ENCODE results near the gene RPL31. TPM values are rescaled to one million over a fixed set of nuclear protein-coding genes. Genes with fewer than 3 reads are reported as not detected.

RPL31 gene
- total RNA-seq, 2 donors from 2014 or later = 1,597 to 1,823 TPM

- no peaks in the 10 kb centered on the region for H3K36me3 Mint-ChIP-seq (ENCODE audit: low read depth)
- H3K9me3 ChIP-seq (ENCODE audit: control insufficient read depth, low read length) = no peaks in the 10 kb centered on the region
- no peaks in the 10 kb centered on the region for H3K36me3 ChIP-seq (ENCODE audit: control insufficient read depth, insufficient read depth, low read length)
- H3K4me3 Mint-ChIP-seq = no peak overlapping the region
- no peak overlapping the region for H3K9ac ChIP-seq (ENCODE audit: extremely low read depth, low read length, poor library complexity, severe bottlenecking)
- H3K4me3 ChIP-seq (ENCODE audit: low read length) = no peak overlapping the region
- no peak overlapping the region for H3K27ac ChIP-seq (ENCODE audit: low read depth, low read length)
- 94% methylated on average over 7 of the region's 7 CpGs; no CpG with 5 or more reads in 1 of the 2 experiments for WGBS, 2 experiments (ENCODE audit: insufficient coverage in 1 of 2, insufficient read length in 1 of 2)
- no peak overlapping the region for H3K27ac Mint-ChIP-seq
- H3K9me3 Mint-ChIP-seq = no peaks in the 10 kb centered on the region
- no peaks in the 10 kb centered on the region for H3K4me1 Mint-ChIP-seq
- no peaks in the 10 kb centered on the region for H3K4me1 ChIP-seq (ENCODE audit: control insufficient read depth, insufficient read depth, low read length)
- no peaks in the 10 kb centered on the region for H3K27me3 ChIP-seq (ENCODE audit: control insufficient read depth, insufficient read depth, low read length, poor library complexity, severe bottlenecking)
- no peaks in the 10 kb centered on the region for H3K27me3 Mint-ChIP-seq (ENCODE audit: insufficient read depth)
- no peak for DNase-seq
- TF ChIP-seq, protein P1, sequence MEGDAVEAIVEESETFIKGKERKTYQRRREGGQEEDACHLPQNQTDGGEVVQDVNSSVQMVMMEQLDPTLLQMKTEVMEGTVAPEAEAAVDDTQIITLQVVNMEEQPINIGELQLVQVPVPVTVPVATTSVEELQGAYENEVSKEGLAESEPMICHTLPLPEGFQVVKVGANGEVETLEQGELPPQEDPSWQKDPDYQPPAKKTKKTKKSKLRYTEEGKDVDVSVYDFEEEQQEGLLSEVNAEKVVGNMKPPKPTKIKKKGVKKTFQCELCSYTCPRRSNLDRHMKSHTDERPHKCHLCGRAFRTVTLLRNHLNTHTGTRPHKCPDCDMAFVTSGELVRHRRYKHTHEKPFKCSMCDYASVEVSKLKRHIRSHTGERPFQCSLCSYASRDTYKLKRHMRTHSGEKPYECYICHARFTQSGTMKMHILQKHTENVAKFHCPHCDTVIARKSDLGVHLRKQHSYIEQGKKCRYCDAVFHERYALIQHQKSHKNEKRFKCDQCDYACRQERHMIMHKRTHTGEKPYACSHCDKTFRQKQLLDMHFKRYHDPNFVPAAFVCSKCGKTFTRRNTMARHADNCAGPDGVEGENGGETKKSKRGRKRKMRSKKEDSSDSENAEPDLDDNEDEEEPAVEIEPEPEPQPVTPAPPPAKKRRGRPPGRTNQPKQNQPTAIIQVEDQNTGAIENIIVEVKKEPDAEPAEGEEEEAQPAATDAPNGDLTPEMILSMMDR (conservative IDR thresholded peaks at IDR 0.05) = no peak
These were observed 26.6 kb upstream of the RPL31 start for GRCh38 chr2:100975521-100975785.

DNA sequence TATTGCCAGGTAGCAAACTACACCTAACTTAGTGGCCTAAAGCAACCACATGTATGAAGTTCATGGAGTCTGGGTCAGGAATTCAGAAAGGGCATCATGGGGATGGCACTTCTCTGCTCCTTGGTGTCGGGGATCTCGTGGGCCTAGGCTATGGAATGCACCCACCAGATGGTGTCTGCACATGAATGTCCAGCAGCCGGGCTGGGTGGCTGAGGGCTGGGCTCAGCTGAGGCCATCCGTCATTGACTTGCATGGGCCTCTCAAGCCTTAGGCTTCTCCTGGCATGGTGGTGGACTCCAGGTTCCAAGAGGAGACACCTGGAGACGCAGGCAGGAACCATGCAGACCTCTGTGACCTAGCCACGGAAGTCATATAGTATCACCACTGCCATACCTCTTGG lies 26.0 kb upstream of the RPL31 start:
- no peaks in the 10 kb centered on the region for H3K27me3 Mint-ChIP-seq (ENCODE audit: insufficient read depth)
- H3K27ac Mint-ChIP-seq = no peak overlapping the region
- Histone ChIP-seq H3K9me3 (ENCODE audit: control insufficient read depth, low read length) (no peaks in the 10 kb centered on the region), H3K27ac (ENCODE audit: low read depth, low read length) (no peak overlapping the region), H3K27me3 (ENCODE audit: control insufficient read depth, insufficient read depth, low read length, poor library complexity, severe bottlenecking) (no peaks in the 10 kb centered on the region), H3K4me3 (ENCODE audit: low read length) (no peak overlapping the region), H3K9ac (ENCODE audit: extremely low read depth, low read length, poor library complexity, severe bottlenecking) (no peak overlapping the region), H3K36me3 (ENCODE audit: control insufficient read depth, insufficient read depth, low read length) (no peaks in the 10 kb centered on the region), H3K4me1 (ENCODE audit: control insufficient read depth, insufficient read depth, low read length) (no peaks in the 10 kb centered on the region)
- 84 to 92% methylated on average over 2 to 6 of the region's 6 CpGs for WGBS, 2 experiments (ENCODE audit: insufficient coverage in 1 of 2, insufficient read length in 1 of 2)
- H3K4me3 Mint-ChIP-seq = no peak overlapping the region
- H3K36me3 Mint-ChIP-seq (ENCODE audit: low read depth) = no peaks in the 10 kb centered on the region
- no peaks in the 10 kb centered on the region for H3K9me3 Mint-ChIP-seq
- H3K4me1 Mint-ChIP-seq = peaks cover 1% of the 10 kb centered on the region
- TF ChIP-seq, protein P1 (conservative IDR thresholded peaks at IDR 0.05) = no peak
- no peak for DNase-seq

DNA sequence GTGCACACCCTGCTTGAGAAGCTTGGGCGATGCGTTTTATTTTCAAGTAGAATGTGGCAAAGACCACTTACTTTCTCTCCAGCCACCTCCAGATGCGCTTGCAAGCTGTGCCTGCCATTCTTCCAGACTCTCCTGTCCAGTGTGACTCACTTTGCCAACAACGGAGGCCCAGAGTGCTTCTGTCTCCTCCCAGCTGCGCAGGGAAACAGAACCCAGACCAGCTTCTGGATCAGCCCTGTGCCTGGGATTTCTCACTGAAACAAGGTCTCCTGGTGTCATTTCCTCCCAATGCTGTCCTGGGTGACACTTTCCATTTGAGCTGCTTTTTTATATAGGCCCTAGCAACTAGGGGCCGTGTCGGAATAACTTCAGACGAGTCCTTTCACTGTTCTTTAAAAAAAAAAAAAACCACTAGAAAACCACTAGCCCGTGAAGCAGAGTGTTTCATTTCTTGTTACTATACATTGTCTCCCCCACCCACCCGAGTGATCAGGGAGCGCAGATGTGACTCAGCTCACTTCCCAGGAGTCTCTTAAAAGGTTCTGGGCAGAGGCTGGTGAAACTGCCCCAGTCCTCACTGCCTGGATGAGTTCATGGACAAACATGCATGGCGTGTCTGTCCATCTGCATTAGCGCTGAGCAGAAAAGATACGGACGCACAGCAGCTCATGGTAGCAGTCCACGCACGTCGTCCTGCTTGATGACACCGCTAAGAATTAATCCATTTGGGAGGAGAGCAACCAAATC lies 25.3 kb upstream of the RPL31 start:
- TF ChIP-seq, protein P1 (conservative IDR thresholded peaks at IDR 0.05) = no peak
- WGBS, 2 experiments (ENCODE audit: insufficient coverage in 1 of 2, insufficient read length in 1 of 2) = 93% methylated on average over 17 to 19 of the region's 19 CpGs
- Mint-ChIP-seq H3K36me3 (ENCODE audit: low read depth) (no peaks in the 10 kb centered on the region), H3K27ac (no peak overlapping the region), H3K4me1 (peaks cover 1% of the 10 kb centered on the region), H3K4me3 (no peak overlapping the region), H3K27me3 (ENCODE audit: insufficient read depth) (no peaks in the 10 kb centered on the region), H3K9me3 (no peaks in the 10 kb centered on the region)
- Histone ChIP-seq H3K4me3 (ENCODE audit: low read length) (no peak overlapping the region), H3K36me3 (ENCODE audit: control insufficient read depth, insufficient read depth, low read length) (no peaks in the 10 kb centered on the region), H3K9me3 (ENCODE audit: control insufficient read depth, low read length) (no peaks in the 10 kb centered on the region), H3K27me3 (ENCODE audit: control insufficient read depth, insufficient read depth, low read length, poor library complexity, severe bottlenecking) (no peaks in the 10 kb centered on the region), H3K9ac (ENCODE audit: extremely low read depth, low read length, poor library complexity, severe bottlenecking) (no peak overlapping the region), H3K4me1 (ENCODE audit: control insufficient read depth, insufficient read depth, low read length) (no peaks in the 10 kb centered on the region), H3K27ac (ENCODE audit: low read depth, low read length) (no peak overlapping the region)
- no peak for DNase-seq

Data from endodermal cell (in vitro differentiated cells).